ENCODE results near the gene FBRS.
A peak's percentile ranks its signal among the peaks of the same experiment; 100 is the strongest.

Gene FBRS

DNA sequence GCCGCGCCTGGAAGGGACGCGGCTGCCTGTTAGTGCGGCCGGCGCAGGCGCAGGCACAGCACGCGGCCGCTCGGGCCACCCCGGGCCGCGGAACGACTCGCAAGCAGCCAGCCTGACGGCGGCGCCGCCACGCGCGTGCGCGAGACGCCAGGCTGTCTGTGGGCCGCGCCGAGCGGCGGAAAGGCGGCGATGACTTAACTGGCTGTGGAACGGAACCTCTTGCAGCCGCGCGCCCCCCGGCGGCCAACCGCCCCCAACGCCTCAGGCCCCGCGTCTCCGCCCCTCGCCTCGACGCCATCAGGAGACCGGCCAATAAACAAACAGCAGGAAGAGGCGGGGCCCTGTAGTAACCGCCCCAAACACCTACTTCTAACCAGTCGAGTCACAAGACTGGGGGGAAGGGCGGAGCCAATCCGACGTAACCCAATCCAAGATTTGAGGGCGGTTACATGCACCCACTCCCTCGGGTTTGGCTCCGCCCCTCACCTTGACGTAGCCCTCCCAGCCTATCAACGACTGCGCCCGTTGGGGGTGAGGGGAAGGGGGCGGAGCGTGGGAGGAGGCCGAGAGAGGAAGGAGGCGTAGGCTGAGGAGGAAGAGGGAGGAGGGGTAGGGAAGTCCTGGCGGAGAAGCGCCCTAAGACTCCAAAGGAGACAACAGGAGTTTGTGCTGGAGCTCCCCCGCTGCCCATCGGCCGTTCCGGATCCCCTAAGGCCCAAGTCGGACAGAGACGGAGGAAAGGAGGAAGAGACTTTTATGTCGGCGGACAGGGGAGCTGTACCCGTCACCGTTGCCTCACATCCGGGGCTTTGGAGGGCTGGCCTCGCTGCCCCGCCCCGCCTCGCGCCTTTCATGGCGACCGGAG is at the start of gene FBRS:
FBRS (plus strand) TSS at position 566 of the 865 bp plus-strand sequence. CDS start 1,088 bp downstream, outside the sequence.
- TF ChIP-seq CTCF (IDR thresholded peaks at IDR 0.05; ENCODE audit: low read depth, low read length, missing control alignments) = peak; percentile 74
- peak; percentile 100 for DNase-seq (ENCODE audit: extremely low read depth, low read depth)
- peak within 1 kb of the TSS; percentile 87 for H3K4me3 ChIP-seq (replicated peaks; ENCODE audit: low read depth, low read length)

- no peak for DNase-seq (ENCODE audit: extremely low read depth, low read depth)
- TF ChIP-seq CTCF (IDR thresholded peaks at IDR 0.05; ENCODE audit: low read depth, low read length, missing control alignments) = no peak
- peak overlapping the region; percentile 87 for H3K4me3 ChIP-seq (replicated peaks; ENCODE audit: low read depth, low read length)
Observed at GRCh38 chr16:30609002-30609925, 49.0 kb upstream of the FBRS start.

- TF ChIP-seq CTCF (IDR thresholded peaks at IDR 0.05; ENCODE audit: low read depth, low read length, missing control alignments) = no peak
- peak; percentile 97 for DNase-seq (ENCODE audit: extremely low read depth, low read depth)
- peak within 1 kb of the TSS; percentile 87 for H3K4me3 ChIP-seq (replicated peaks; ENCODE audit: low read depth, low read length)
Observed at GRCh38 chr16:30609926-30610839, 48.0 kb upstream of the FBRS start, which contains the start of gene ZNF689. ZNF689 (minus strand) TSS chr16:30610389; CDS start chr16:30610041, 348 bp downstream.

DNA sequence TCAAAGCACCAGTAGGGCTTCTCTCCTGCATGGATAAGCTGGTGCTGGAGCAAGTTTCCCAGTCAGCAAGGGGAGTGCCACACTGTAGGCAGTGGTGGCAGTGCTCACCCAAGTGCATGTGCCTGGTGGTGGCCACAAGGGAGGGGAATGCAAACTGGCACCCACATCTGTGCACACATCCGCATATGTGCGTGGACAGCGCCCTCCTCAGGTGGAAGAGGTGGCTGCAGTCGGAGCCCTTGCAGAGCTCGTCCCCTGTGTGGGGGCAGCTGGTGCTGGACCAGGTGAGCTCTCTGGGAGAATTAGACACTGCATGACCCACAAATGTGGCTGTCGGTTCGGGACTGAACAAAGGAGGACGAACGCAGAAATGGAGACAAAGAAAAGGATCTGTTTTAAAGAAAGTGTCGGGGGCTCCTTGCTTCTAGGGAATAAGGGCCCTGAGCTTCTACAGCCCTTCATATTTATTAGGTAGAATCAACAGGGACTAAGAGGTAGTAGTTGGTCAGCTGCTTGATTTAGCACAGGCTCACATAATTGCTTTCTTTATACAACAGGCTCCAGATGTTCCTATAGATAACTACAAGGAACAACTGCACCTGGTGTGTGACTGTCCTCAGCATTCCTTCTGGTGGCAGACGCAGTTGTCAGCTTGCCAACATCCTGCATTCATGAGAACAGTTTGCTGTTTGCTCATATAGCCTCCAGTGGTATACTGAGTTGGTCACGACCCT is 42.7 kb upstream of the FBRS start:
- no peak for DNase-seq (ENCODE audit: extremely low read depth, low read depth)
- TF ChIP-seq CTCF (IDR thresholded peaks at IDR 0.05; ENCODE audit: low read depth, low read length, missing control alignments) = peak; percentile 65

DNA sequence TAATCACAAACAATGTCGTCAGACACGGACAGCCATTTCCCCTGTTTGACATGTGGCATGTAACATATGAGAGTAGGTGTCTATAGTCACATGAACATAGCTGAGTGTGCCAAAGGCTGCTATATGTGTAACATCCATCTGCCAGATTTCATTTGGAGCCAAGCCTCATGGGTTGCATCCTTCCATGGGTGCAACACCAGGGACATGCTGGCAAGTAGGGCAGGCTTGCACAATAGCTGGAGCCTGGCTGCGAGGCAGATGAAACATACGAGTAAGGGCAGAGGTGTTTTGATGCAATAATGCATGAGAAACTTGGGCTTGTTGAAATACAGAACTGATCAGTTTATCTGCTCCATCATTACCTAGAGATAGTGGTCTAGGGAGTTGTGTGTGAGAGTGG is 39.0 kb upstream of the FBRS start:
- no peak for TF ChIP-seq CTCF (IDR thresholded peaks at IDR 0.05; ENCODE audit: low read depth, low read length, missing control alignments)
- no peak overlapping the region for H3K4me3 ChIP-seq (replicated peaks; ENCODE audit: low read depth, low read length)
- no peak for DNase-seq (ENCODE audit: extremely low read depth, low read depth)

More for the DNA sequence above, 42.7 kb upstream of the FBRS start:
- H3K4me3 ChIP-seq (replicated peaks; ENCODE audit: low read depth, low read length) = no peak overlapping the region
